ENCODE results near the gene COPB1. TPM values are rescaled to one million over a fixed set of nuclear protein-coding genes. Genes with fewer than 3 reads are reported as not detected.

The COPB1 gene
- polyA plus RNA-seq, 1 donor from 2014 or later = 157 TPM

GRCh38 chr11:14445542-14446530 lies 53.8 kb downstream of the COPB1 start:
- H3K9me2 ChIP-seq (ENCODE audit: insufficient read depth, low read length) = no peaks in the 10 kb centered on the region
- no peaks in the 10 kb centered on the region for H4K20me1 ChIP-seq (ENCODE audit: insufficient read depth)
- H2AFZ ChIP-seq (ENCODE audit: low read depth, low read length) = no peak overlapping the region
- no peaks in the 10 kb centered on the region for H3K27me3 ChIP-seq (ENCODE audit: insufficient read depth, low read depth, low read length)
- no peaks in the 10 kb centered on the region for H3K79me2 ChIP-seq (replicated peaks; ENCODE audit: insufficient read depth, low read length)
- H3K27ac ChIP-seq (ENCODE audit: low read length) = no peak overlapping the region
- no peak overlapping the region for H3K9ac ChIP-seq (ENCODE audit: low read length)
- H3K4me2 ChIP-seq (ENCODE audit: low read length) = no peak overlapping the region
- no peak overlapping the region for H3K4me3 ChIP-seq (ENCODE audit: low read length)
- TF ChIP-seq SMC3 (conservative IDR thresholded peaks at IDR 0.05; ENCODE audit: poor library complexity) = no peak
- no peak for TF ChIP-seq MXI1 (conservative IDR thresholded peaks at IDR 0.05; ENCODE audit: poor library complexity, severe bottlenecking)
- no peak for TF ChIP-seq CTCF (IDR thresholded peaks at IDR 0.05; ENCODE audit: poor library complexity, severe bottlenecking)
- no peak for TF ChIP-seq REST (IDR thresholded peaks at IDR 0.05; ENCODE audit: borderline replicate concordance)
- TF ChIP-seq TAF1 (IDR thresholded peaks at IDR 0.05; ENCODE audit: low read depth) = no peak
- TF ChIP-seq EP300 (conservative IDR thresholded peaks at IDR 0.05; ENCODE audit: poor library complexity, severe bottlenecking) = no peak
- no peak for TF ChIP-seq EZH2 (IDR thresholded peaks at IDR 0.05; ENCODE audit: borderline replicate concordance, insufficient read depth, low read length, poor library complexity, severe bottlenecking)
- no peak for TF ChIP-seq POLR2AphosphoS5 (IDR thresholded peaks at IDR 0.05)
- TF ChIP-seq RAD21 (conservative IDR thresholded peaks at IDR 0.05) = no peak
- no peaks in the 10 kb centered on the region for H3K36me3 ChIP-seq (ENCODE audit: insufficient read depth, low read length)
- no peaks in the 10 kb centered on the region for H3K9me3 ChIP-seq (ENCODE audit: low read length)
- no peaks in the 10 kb centered on the region for H3F3A ChIP-seq (ENCODE audit: insufficient read depth, low read length, poor library complexity, severe bottlenecking)

- Histone ChIP-seq H3K9ac (ENCODE audit: low read length) (no peak overlapping the region), H2AFZ (ENCODE audit: low read depth, low read length) (no peak overlapping the region), H3F3A (ENCODE audit: insufficient read depth, low read length, poor library complexity, severe bottlenecking) (no peaks in the 10 kb centered on the region), H3K4me3 (ENCODE audit: low read length) (no peak overlapping the region), H3K9me2 (ENCODE audit: insufficient read depth, low read length) (no peaks in the 10 kb centered on the region), H3K9me3 (ENCODE audit: low read length) (no peaks in the 10 kb centered on the region), H3K36me3 (ENCODE audit: insufficient read depth, low read length) (no peaks in the 10 kb centered on the region), H3K4me2 (ENCODE audit: low read length) (no peak overlapping the region), H4K20me1 (ENCODE audit: insufficient read depth) (no peaks in the 10 kb centered on the region), H3K27ac (ENCODE audit: low read length) (no peak overlapping the region), H3K27me3 (ENCODE audit: insufficient read depth, low read depth, low read length) (no peaks in the 10 kb centered on the region), H3K79me2 (replicated peaks; ENCODE audit: insufficient read depth, low read length) (no peaks in the 10 kb centered on the region)
- no peak for TF ChIP-seq REST (IDR thresholded peaks at IDR 0.05; ENCODE audit: borderline replicate concordance)
- no peak for TF ChIP-seq EZH2 (IDR thresholded peaks at IDR 0.05; ENCODE audit: borderline replicate concordance, insufficient read depth, low read length, poor library complexity, severe bottlenecking)
- no peak for TF ChIP-seq POLR2AphosphoS5 (IDR thresholded peaks at IDR 0.05)
- no peak for TF ChIP-seq SMC3 (conservative IDR thresholded peaks at IDR 0.05; ENCODE audit: poor library complexity)
- no peak for TF ChIP-seq CTCF (IDR thresholded peaks at IDR 0.05; ENCODE audit: poor library complexity, severe bottlenecking)
- no peak for TF ChIP-seq RAD21 (conservative IDR thresholded peaks at IDR 0.05)
- no peak for TF ChIP-seq TAF1 (IDR thresholded peaks at IDR 0.05; ENCODE audit: low read depth)
- no peak for TF ChIP-seq MXI1 (conservative IDR thresholded peaks at IDR 0.05; ENCODE audit: poor library complexity, severe bottlenecking)
- TF ChIP-seq EP300 (conservative IDR thresholded peaks at IDR 0.05; ENCODE audit: poor library complexity, severe bottlenecking) = no peak
Observed at GRCh38 chr11:14444441-14445189, 55.0 kb downstream of the COPB1 start.

Data from neural cell (in vitro differentiated cells).